SK-N-SH (cell line): ENCODE results near the gene STYXL2.

Source experiments
- CTCF ChIP-seq: fragments of 200-600 bp; sonication (generic); IDR thresholded peaks from 2 replicates; pipeline ENCODE4 v1.6.1; 2017; ENCODE audit warnings: antibody characterized with exemption, mild to moderate bottlenecking, moderate library complexity
- EP300 ChIP-seq, 2 experiments: IDR thresholded peaks; 2 replicates each; pipeline versions ENCODE4 v1.4.0 to v1.6.1; 2012; ENCODE audit warnings: borderline replicate concordance in 1 of 2, low read depth in 1 of 2, low read length in 1 of 2
- EZH2phosphoT487 ChIP-seq: fragments of 200-600 bp; sonication (generic); IDR thresholded peaks from 2 replicates; pipeline ENCODE4 v1.6.1; 2017; ENCODE audit warnings: low read depth, mixed run types, mild to moderate bottlenecking, antibody characterized with exemption, moderate library complexity, borderline replicate concordance
- GABPA ChIP-seq: IDR thresholded peaks from 2 replicates; pipeline ENCODE4 v1.4.0; 2012; ENCODE audit warnings: low read depth, mild to moderate bottlenecking
- JUND ChIP-seq: IDR thresholded peaks from 2 replicates; pipeline ENCODE4 v1.4.0; 2012
- NFIC ChIP-seq: IDR thresholded peaks from 2 replicates; pipeline ENCODE4 v1.4.0; 2012; ENCODE audit warnings: borderline replicate concordance
- POLR2AphosphoS5 ChIP-seq: IDR thresholded peaks from 2 replicates; pipeline ENCODE4 v1.6.1; 2012; ENCODE audit warnings: low read depth, low read length
- RAD21 ChIP-seq: IDR thresholded peaks from 2 replicates; pipeline ENCODE4 v1.6.1; 2012; ENCODE audit warnings: mild to moderate bottlenecking, low read length
- RCOR1 ChIP-seq: fragments of 150-350 bp; IDR thresholded peaks from 2 replicates; pipeline ENCODE4 v1.6.1; 2017; ENCODE audit warnings: antibody characterized with exemption, low read length
- SMC3 ChIP-seq: IDR thresholded peaks from 2 replicates; pipeline ENCODE4 v1.6.1; 2012; ENCODE audit warnings: low read depth, low read length, improper control_type of control experiment
- TEAD4 ChIP-seq: IDR thresholded peaks from 2 replicates; pipeline ENCODE4 v1.4.0; 2012; ENCODE audit warnings: mild to moderate bottlenecking, borderline replicate concordance; ENCODE audit not compliant: insufficient read depth
- ZBTB33 ChIP-seq: IDR thresholded peaks from 2 replicates; pipeline ENCODE4 v1.4.0; 2012; ENCODE audit warnings: low read depth, borderline replicate concordance
- TF ChIP-seq, protein P1 (sequence below): fragments of 150-350 bp; IDR thresholded peaks from 2 replicates; pipeline ENCODE4 v1.6.1; 2017; ENCODE audit warnings: antibody characterized with exemption, low read length, low read depth, borderline replicate concordance

GRCh38 chr1:167095368-167095767, 1.5 kb downstream of the STYXL2 start:
- TF ChIP-seq EZH2phosphoT487, result no peak
- TF ChIP-seq CTCF, result no peak
- TF ChIP-seq SMC3, result no peak
- TF ChIP-seq RCOR1, result no peak
- TF ChIP-seq RAD21, result no peak
- TF ChIP-seq, protein P1, sequence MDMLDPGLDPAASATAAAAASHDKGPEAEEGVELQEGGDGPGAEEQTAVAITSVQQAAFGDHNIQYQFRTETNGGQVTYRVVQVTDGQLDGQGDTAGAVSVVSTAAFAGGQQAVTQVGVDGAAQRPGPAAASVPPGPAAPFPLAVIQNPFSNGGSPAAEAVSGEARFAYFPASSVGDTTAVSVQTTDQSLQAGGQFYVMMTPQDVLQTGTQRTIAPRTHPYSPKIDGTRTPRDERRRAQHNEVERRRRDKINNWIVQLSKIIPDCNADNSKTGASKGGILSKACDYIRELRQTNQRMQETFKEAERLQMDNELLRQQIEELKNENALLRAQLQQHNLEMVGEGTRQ, result no peak
- 0 out of 2 replicates have a peak, but pooled peaks have one; percentile 10 for TF ChIP-seq TEAD4
- no peak for TF ChIP-seq POLR2AphosphoS5
- no peak for TF ChIP-seq JUND
- peak; percentile 50; the same call in 1 of the 2 replicates for TF ChIP-seq NFIC
- TF ChIP-seq EP300 (IDR thresholded peaks at IDR 0.05; ENCODE audit: borderline replicate concordance in 1 of 2, low read depth in 1 of 2, low read length in 1 of 2), result no peak
- TF ChIP-seq ZBTB33, result no peak
- TF ChIP-seq GABPA, result no peak
